NB4 (cell line): Measurements from ENCODE around the gene EPS8L1.

Experiments used
- POLR2A ChIP-seq: IDR thresholded peaks from 2 replicates; pipeline ENCODE4 v1.6.1; 2011; ENCODE audit warnings: mild to moderate bottlenecking; ENCODE audit not compliant: insufficient read length; ENCODE audit errors: extremely low read depth
- TF ChIP-seq, protein P1 (sequence below): IDR thresholded peaks from one replicate; pipeline ENCODE4 v1.5.1; 2012; ENCODE audit warnings: low read depth, low read length

DNA sequence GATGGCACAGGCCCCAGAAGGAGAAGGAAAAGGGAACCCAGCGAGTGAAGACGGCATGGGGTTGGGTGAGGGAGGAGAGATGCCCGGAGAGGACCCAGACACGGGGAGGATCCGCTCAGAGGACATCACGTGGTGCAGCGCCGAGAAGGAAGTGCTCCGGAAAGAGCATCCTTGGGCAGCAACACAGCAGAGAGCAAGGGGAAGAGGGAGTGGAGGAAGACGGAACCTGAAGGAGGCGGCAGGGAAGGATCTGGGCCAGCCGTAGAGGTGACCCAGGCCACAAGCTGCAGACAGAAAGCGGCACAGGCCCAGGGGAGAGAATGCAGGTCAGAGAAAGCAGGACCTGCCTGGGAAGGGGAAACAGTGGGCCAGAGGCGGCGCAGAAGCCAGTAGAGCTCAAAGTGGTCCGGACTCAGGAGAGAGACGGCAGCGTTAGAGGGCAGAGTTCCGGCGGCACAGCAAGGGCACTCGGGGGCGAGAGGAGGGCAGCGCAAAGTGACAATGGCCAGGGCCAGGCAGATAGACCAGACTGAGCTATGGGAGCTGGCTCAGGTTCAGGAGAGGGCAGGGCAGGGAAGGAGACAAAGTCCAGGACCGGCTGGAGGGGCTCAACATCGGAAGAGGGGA, 40.7 kb downstream of the EPS8L1 start:
- TF ChIP-seq, protein P1, sequence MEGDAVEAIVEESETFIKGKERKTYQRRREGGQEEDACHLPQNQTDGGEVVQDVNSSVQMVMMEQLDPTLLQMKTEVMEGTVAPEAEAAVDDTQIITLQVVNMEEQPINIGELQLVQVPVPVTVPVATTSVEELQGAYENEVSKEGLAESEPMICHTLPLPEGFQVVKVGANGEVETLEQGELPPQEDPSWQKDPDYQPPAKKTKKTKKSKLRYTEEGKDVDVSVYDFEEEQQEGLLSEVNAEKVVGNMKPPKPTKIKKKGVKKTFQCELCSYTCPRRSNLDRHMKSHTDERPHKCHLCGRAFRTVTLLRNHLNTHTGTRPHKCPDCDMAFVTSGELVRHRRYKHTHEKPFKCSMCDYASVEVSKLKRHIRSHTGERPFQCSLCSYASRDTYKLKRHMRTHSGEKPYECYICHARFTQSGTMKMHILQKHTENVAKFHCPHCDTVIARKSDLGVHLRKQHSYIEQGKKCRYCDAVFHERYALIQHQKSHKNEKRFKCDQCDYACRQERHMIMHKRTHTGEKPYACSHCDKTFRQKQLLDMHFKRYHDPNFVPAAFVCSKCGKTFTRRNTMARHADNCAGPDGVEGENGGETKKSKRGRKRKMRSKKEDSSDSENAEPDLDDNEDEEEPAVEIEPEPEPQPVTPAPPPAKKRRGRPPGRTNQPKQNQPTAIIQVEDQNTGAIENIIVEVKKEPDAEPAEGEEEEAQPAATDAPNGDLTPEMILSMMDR: no peak
- TF ChIP-seq POLR2A: no peak
